ENCODE data around the gene BORCS6. TPM values are rescaled to one million over a fixed set of nuclear protein-coding genes. Genes with fewer than 3 reads are reported as not detected.

Gene BORCS6
- total and polyA plus RNA-seq, 2 of the 13 experiments (the other 11 are each of a cell fraction or from before 2014, with no cell fraction given), result 2.0 to 5.1 TPM

DNA sequence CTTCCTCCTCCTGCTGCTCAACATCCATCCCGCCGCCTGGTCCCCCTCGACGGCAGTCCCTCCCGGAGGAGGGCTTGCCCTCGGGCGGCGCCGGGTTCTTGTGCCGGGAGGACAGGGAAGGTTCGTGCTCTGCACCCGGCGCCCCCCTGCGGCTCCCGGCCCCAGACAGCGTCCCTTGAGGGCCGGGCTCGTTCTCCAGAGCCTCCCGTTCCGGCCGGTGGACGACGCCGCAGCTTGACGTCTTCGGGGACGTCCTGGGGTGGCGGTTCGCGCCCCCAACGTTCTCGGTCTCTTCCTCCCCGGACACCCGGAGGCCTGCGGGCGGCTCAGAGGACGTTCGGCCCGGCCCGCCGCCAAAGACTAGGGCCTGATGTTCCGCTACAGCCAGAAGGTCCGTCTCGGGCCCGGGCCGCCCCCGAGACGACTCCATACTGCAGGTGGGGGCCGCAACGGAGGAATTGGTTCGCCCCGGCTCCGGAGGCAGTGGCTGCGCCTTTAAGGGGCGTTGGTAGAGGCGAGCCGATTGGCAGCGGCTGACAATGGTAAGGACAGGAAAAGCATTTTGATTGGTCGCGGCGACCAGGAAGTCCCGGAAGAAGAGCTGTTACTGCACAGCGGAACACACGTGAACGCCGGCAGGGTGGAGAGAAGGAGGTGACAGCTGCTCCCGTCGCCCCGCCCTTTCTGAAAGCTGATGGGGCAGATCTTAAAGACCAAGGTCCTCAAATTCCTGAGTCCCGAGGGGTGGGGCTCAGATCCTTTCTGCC, at the start of gene BORCS6 (continued):
- TF ChIP-seq GABPA (IDR thresholded peaks at IDR 0.05; ENCODE audit: low read depth, low read length), result peak; percentile 45
- peak; percentile 84 for TF ChIP-seq GABPA (CRISPR knock-in tag; IDR thresholded peaks at IDR 0.05; ENCODE audit: low read depth)
- TF ChIP-seq, protein P1, sequence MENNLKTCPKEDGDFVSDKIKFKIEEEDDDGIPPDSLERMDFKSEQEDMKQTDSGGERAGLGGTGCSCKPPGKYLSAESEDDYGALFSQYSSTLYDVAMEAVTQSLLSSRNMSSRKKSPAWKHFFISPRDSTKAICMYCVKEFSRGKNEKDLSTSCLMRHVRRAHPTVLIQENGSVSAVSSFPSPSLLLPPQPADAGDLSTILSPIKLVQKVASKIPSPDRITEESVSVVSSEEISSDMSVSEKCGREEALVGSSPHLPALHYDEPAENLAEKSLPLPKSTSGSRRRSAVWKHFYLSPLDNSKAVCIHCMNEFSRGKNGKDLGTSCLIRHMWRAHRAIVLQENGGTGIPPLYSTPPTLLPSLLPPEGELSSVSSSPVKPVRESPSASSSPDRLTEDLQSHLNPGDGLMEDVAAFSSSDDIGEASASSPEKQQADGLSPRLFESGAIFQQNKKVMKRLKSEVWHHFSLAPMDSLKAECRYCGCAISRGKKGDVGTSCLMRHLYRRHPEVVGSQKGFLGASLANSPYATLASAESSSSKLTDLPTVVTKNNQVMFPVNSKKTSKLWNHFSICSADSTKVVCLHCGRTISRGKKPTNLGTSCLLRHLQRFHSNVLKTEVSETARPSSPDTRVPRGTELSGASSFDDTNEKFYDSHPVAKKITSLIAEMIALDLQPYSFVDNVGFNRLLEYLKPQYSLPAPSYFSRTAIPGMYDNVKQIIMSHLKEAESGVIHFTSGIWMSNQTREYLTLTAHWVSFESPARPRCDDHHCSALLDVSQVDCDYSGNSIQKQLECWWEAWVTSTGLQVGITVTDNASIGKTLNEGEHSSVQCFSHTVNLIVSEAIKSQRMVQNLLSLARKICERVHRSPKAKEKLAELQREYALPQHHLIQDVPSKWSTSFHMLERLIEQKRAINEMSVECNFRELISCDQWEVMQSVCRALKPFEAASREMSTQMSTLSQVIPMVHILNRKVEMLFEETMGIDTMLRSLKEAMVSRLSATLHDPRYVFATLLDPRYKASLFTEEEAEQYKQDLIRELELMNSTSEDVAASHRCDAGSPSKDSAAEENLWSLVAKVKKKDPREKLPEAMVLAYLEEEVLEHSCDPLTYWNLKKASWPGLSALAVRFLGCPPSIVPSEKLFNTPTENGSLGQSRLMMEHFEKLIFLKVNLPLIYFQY (CRISPR knock-in tag; IDR thresholded peaks at IDR 0.05; ENCODE audit: borderline replicate concordance), result 0 out of 2 replicates have a peak, but pooled peaks have one; percentile 19
- TF ChIP-seq, protein P2, sequence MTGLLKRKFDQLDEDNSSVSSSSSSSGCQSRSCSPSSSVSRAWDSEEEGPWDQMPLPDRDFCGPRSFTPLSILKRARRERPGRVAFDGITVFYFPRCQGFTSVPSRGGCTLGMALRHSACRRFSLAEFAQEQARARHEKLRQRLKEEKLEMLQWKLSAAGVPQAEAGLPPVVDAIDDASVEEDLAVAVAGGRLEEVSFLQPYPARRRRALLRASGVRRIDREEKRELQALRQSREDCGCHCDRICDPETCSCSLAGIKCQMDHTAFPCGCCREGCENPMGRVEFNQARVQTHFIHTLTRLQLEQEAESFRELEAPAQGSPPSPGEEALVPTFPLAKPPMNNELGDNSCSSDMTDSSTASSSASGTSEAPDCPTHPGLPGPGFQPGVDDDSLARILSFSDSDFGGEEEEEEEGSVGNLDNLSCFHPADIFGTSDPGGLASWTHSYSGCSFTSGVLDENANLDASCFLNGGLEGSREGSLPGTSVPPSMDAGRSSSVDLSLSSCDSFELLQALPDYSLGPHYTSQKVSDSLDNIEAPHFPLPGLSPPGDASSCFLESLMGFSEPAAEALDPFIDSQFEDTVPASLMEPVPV (CRISPR knock-in tag; IDR thresholded peaks at IDR 0.05), result no peak
- TF ChIP-seq ZNF547 (CRISPR knock-in tag; IDR thresholded peaks at IDR 0.05), result peak; percentile 30; the same call in 1 of the 2 replicates
- no peak for TF ChIP-seq ZBTB3 (CRISPR knock-in tag; IDR thresholded peaks at IDR 0.05; ENCODE audit: borderline replicate concordance, low read depth)
- TF ChIP-seq, protein P3, sequence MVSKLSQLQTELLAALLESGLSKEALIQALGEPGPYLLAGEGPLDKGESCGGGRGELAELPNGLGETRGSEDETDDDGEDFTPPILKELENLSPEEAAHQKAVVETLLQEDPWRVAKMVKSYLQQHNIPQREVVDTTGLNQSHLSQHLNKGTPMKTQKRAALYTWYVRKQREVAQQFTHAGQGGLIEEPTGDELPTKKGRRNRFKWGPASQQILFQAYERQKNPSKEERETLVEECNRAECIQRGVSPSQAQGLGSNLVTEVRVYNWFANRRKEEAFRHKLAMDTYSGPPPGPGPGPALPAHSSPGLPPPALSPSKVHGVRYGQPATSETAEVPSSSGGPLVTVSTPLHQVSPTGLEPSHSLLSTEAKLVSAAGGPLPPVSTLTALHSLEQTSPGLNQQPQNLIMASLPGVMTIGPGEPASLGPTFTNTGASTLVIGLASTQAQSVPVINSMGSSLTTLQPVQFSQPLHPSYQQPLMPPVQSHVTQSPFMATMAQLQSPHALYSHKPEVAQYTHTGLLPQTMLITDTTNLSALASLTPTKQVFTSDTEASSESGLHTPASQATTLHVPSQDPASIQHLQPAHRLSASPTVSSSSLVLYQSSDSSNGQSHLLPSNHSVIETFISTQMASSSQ (IDR thresholded peaks at IDR 0.05; ENCODE audit: low read depth), result no peak
- TF ChIP-seq, protein P3 (CRISPR knock-in tag; IDR thresholded peaks at IDR 0.05; ENCODE audit: borderline replicate concordance), result peak; percentile 56; the same call in 1 of the 2 replicates
- TF ChIP-seq, protein P4, sequence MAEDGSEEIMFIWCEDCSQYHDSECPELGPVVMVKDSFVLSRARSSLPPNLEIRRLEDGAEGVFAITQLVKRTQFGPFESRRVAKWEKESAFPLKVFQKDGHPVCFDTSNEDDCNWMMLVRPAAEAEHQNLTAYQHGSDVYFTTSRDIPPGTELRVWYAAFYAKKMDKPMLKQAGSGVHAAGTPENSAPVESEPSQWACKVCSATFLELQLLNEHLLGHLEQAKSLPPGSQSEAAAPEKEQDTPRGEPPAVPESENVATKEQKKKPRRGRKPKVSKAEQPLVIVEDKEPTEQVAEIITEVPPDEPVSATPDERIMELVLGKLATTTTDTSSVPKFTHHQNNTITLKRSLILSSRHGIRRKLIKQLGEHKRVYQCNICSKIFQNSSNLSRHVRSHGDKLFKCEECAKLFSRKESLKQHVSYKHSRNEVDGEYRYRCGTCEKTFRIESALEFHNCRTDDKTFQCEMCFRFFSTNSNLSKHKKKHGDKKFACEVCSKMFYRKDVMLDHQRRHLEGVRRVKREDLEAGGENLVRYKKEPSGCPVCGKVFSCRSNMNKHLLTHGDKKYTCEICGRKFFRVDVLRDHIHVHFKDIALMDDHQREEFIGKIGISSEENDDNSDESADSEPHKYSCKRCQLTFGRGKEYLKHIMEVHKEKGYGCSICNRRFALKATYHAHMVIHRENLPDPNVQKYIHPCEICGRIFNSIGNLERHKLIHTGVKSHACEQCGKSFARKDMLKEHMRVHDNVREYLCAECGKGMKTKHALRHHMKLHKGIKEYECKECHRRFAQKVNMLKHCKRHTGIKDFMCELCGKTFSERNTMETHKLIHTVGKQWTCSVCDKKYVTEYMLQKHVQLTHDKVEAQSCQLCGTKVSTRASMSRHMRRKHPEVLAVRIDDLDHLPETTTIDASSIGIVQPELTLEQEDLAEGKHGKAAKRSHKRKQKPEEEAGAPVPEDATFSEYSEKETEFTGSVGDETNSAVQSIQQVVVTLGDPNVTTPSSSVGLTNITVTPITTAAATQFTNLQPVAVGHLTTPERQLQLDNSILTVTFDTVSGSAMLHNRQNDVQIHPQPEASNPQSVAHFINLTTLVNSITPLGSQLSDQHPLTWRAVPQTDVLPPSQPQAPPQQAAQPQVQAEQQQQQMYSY (CRISPR knock-in tag; IDR thresholded peaks at IDR 0.05), result peak; percentile 28; the same call in 1 of the 2 replicates
- TF ChIP-seq NFE2L2 (IDR thresholded peaks at IDR 0.05; ENCODE audit: low read length), result no peak
- 0 out of 2 replicates have a peak, but pooled peaks have one; percentile 38 for TF ChIP-seq ZNF678 (CRISPR knock-in tag; IDR thresholded peaks at IDR 0.05)
- TF ChIP-seq HOXA7 (CRISPR knock-in tag; IDR thresholded peaks at IDR 0.05), result no peak
- TF ChIP-seq MED8 (CRISPR knock-in tag; IDR thresholded peaks at IDR 0.05; ENCODE audit: insufficient replicate concordance), result peak; percentile 68

Measured in HepG2 (cell line).